GM23338 (cell line): ENCODE results near the gene ZNF627. TPM values are rescaled to one million over a fixed set of nuclear protein-coding genes. Genes with fewer than 3 reads are reported as not detected.
"Not testable (repeated sequence)": the region's sequence is repeated elsewhere in the genome, so short reads cannot be mapped to it uniquely, and the experiment has no call there.

Source experiments
- ATAC-seq: fragments of 200-7000 bp; cut with Tn5 transposase; 3 replicates; pipeline ENCODE4 v1.9.1; 2020
- DNase-seq: peaks from one replicate; pipeline ENCODE4 v3.0.0-alpha.2; 2015; ENCODE audit warnings: low spot score
- H2AFZ ChIP-seq: fragments of 200-600 bp; sonication (generic); 2 replicates; pipeline ENCODE4 v1.8.0; 2016; ENCODE audit warnings: antibody characterized with exemption, mild to moderate bottlenecking, moderate library complexity
- H3F3A ChIP-seq: fragments of 200-600 bp; sonication (generic); replicated peaks from 2 replicates; pipeline ENCODE4 v1.8.0; 2017; ENCODE audit warnings: antibody characterized with exemption, mixed run types, low read depth
- H3K27ac ChIP-seq: fragments of 200-600 bp; sonication (generic); 2 replicates; pipeline ENCODE4 v1.6.1; 2016; ENCODE audit warnings: low read depth
- H3K27me3 ChIP-seq: fragments of 200-600 bp; sonication (generic); 2 replicates; pipeline ENCODE4 v1.8.0; 2016; ENCODE audit warnings: mild to moderate bottlenecking, mixed run types, moderate library complexity; ENCODE audit not compliant: insufficient read depth
- H3K36me3 ChIP-seq: fragments of 200-600 bp; sonication (generic); 2 replicates; pipeline ENCODE4 v1.8.0; 2016; ENCODE audit warnings: mild to moderate bottlenecking; ENCODE audit not compliant: insufficient read depth
- H3K4me1 ChIP-seq: fragments of 200-600 bp; sonication (generic); 2 replicates; pipeline ENCODE4 v1.8.0; 2016; ENCODE audit warnings: mild to moderate bottlenecking, moderate library complexity; ENCODE audit not compliant: insufficient read depth
- H3K4me2 ChIP-seq: fragments of 200-600 bp; sonication (generic); 2 replicates; pipeline ENCODE4 v1.7.1; 2017; ENCODE audit warnings: mixed run types
- H3K4me3 ChIP-seq: fragments of 200-600 bp; sonication (generic); 2 replicates; pipeline ENCODE4 v1.6.1; 2016; ENCODE audit warnings: mixed run types
- H3K79me2 ChIP-seq: fragments of 200-600 bp; sonication (generic); replicated peaks from 2 replicates; pipeline ENCODE4 v1.8.0; 2017; ENCODE audit warnings: mild to moderate bottlenecking; ENCODE audit not compliant: insufficient read depth
- H3K9me2 ChIP-seq: fragments of 200-600 bp; sonication (generic); 2 replicates; pipeline ENCODE4 v1.8.0; 2017; ENCODE audit not compliant: insufficient read depth
- H4K20me1 ChIP-seq: fragments of 200-600 bp; sonication (generic); replicated peaks from 2 replicates; pipeline ENCODE4 v1.8.0; 2017; ENCODE audit warnings: mild to moderate bottlenecking; ENCODE audit not compliant: insufficient read depth
- H3K27ac Mint-ChIP-seq: 2 replicates; pipeline ENCODE4 v1.8.0; 2020; ENCODE audit warnings: inconsistent platforms, mild to moderate bottlenecking, moderate library complexity, mixed read lengths
- H3K27me3 Mint-ChIP-seq: 3 replicates; pipeline ENCODE4 v1.8.0; 2022; ENCODE audit warnings: low read depth, mild to moderate bottlenecking, moderate library complexity, mixed read lengths, inconsistent platforms; ENCODE audit not compliant: insufficient read depth, poor library complexity
- H3K36me3 Mint-ChIP-seq: 3 replicates; pipeline ENCODE4 v1.8.0; 2021; ENCODE audit warnings: low read depth, mild to moderate bottlenecking, inconsistent platforms, moderate library complexity, mixed read lengths
- H3K4me1 Mint-ChIP-seq: 3 replicates; pipeline ENCODE4 v1.8.0; 2020; ENCODE audit warnings: mild to moderate bottlenecking, inconsistent platforms, mixed read lengths
- H3K4me3 Mint-ChIP-seq: 3 replicates; pipeline ENCODE4 v1.8.0; 2021; ENCODE audit warnings: moderate library complexity, mild to moderate bottlenecking, inconsistent platforms, mixed read lengths
- H3K9me3 Mint-ChIP-seq: 3 replicates; pipeline ENCODE4 v1.8.0; 2020; ENCODE audit warnings: moderate library complexity, mild to moderate bottlenecking, inconsistent platforms, mixed read lengths
- CREB1 ChIP-seq: fragments of 250-450 bp; sonication (Bioruptor Pico); IDR thresholded peaks from 2 replicates; pipeline ENCODE4 v1.5.0; 2020; ENCODE audit warnings: low read depth, mild to moderate bottlenecking, moderate library complexity
- EZH2 ChIP-seq: fragments of 200-600 bp; sonication (generic); IDR thresholded peaks from one replicate; pipeline ENCODE4 v1.8.0; 2017; ENCODE audit warnings: antibody characterized with exemption, mild to moderate bottlenecking, low read depth; ENCODE audit not compliant: unreplicated experiment
- EZH2phosphoT487 ChIP-seq: fragments of 200-600 bp; sonication (generic); IDR thresholded peaks from one replicate; pipeline ENCODE4 v1.8.1; 2018; ENCODE audit warnings: antibody characterized with exemption; ENCODE audit not compliant: unreplicated experiment
- NANOG ChIP-seq: IDR thresholded peaks from 2 replicates; pipeline ENCODE4 v1.6.1; 2016; ENCODE audit warnings: antibody characterized with exemption, borderline replicate concordance
- STAT1 ChIP-seq: IDR thresholded peaks from one replicate; pipeline ENCODE4 v1.6.1; 2016; ENCODE audit warnings: antibody characterized with exemption; ENCODE audit not compliant: unreplicated experiment
- ZNF114 ChIP-seq: fragments of 250-450 bp; sonication (Bioruptor Pico); IDR thresholded peaks from 2 replicates; pipeline ENCODE4 v1.5.0; 2020; ENCODE audit warnings: mild to moderate bottlenecking, moderate library complexity
- ZNF331 ChIP-seq: fragments of 250-450 bp; sonication (Bioruptor Pico); IDR thresholded peaks from 2 replicates; pipeline ENCODE4 v1.5.0; 2020; ENCODE audit warnings: low read depth, mild to moderate bottlenecking, moderate library complexity
- polyA plus RNA-seq: library from polyadenylated mRNA; unstranded; fragments of >200 nt; fragmentation: Nextera tagmentation; extraction: Ambion mirVana; gene quantifications from 2 replicates; pipeline ENCODE4 v1.2.1, GENCODE V29; 2016
- total RNA-seq: library from RNA; depleted of rRNA; stranded (reverse); fragments of >200 nt; shearing (Covaris generic); gene quantifications from 2 replicates; pipeline ENCODE4 v1.2.3, GENCODE V29; 2014
- TF ChIP-seq, protein P1 (sequence below), 2 experiments: fragments of 200-600 bp in 1 of 2; sonication (generic) in 1 of 2; conservative IDR thresholded peaks; 2 replicates each; pipeline versions ENCODE4 v1.5.1 to v1.6.1; 2016 to 2017; ENCODE audit warnings: antibody characterized with exemption in 2 of 2, low read depth in 2 of 2, mild to moderate bottlenecking in 2 of 2, moderate library complexity in 1 of 2
- TF ChIP-seq, protein P2 (sequence below): IDR thresholded peaks from one replicate; pipeline ENCODE4 v1.6.1; 2018; ENCODE audit warnings: antibody characterized with exemption; ENCODE audit not compliant: unreplicated experiment
- TF ChIP-seq, protein P3 (sequence below): IDR thresholded peaks from 2 replicates; pipeline ENCODE4 v1.6.1; 2016; ENCODE audit warnings: antibody characterized with exemption

Gene ZNF627
- total and polyA plus RNA-seq, 2 experiments from 2014 or later = 9.0 to 15.4 TPM

DNA sequence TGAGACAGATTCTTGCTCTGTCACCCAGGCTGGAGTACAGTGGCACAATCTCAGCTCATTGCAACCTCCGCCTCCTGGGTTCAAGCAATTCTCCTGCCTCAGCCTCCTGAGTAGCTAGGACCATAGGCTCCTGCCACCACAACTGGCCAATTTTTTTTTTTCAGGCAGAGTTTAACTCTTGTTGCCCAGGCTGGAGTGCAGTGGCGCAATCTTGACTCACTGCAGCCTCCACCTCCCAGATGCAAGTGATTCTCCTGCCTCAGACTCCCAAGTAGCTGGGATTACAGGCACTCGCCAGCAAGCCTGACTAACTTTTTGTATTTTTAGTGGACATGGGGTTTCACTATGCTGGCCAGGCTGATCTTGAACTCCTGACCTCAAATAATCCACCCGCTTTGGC, 23.5 kb upstream of the ZNF627 start:
- not testable (repeated sequence) for H3F3A ChIP-seq, H3K9me2 ChIP-seq, ATAC-seq, H4K20me1 ChIP-seq, H3K79me2 ChIP-seq, DNase-seq, H3K36me3 ChIP-seq, H3K9me3 Mint-ChIP-seq, H3K36me3 Mint-ChIP-seq, H3K27ac ChIP-seq, H3K27ac Mint-ChIP-seq, H3K4me3 Mint-ChIP-seq, H3K27me3 ChIP-seq, H2AFZ ChIP-seq, H3K4me1 ChIP-seq, H3K4me2 ChIP-seq, H3K4me3 ChIP-seq, H3K4me1 Mint-ChIP-seq
- H3K27me3 Mint-ChIP-seq = peaks cover 11% of the 10 kb centered on the region

DNA sequence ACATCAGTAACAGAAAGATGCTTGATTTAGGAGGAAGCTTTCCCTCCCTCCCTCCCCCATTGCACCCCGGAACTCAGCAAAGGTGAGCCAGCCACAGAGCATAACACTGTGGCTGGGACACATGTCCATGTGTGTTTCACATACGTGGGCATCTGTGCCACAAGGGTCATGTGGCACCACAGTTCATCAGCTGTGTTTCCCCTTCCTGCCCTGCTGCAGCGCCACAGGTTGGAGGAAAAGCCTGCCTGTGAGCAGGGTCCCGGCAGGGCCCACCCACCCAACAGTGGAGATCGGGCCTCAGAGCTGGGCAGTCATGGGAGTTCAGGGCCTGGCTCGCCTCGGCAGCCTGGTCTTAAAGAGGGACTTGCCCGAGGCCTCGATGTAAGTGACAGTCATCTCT, 22.6 kb upstream of the ZNF627 start:
- DNase-seq (no peak), ATAC-seq (no peak)
- H3K27ac Mint-ChIP-seq = no peak overlapping the region
- no peaks in the 10 kb centered on the region for H3K79me2 ChIP-seq
- H3K4me2 ChIP-seq = no peak overlapping the region
- H3F3A ChIP-seq = 0 out of 2 replicates have a peak, but pooled peaks cover 3% of the 10 kb centered on the region
- no peaks in the 10 kb centered on the region for H3K36me3 Mint-ChIP-seq
- peaks cover 6% of the 10 kb centered on the region; the same call in 1 of the 2 replicates for H3K27me3 ChIP-seq
- H3K4me3 ChIP-seq = no peak overlapping the region
- H3K9me3 Mint-ChIP-seq = no peaks in the 10 kb centered on the region
- H3K4me1 ChIP-seq = no peaks in the 10 kb centered on the region
- no peak overlapping the region for H3K4me3 Mint-ChIP-seq
- no peaks in the 10 kb centered on the region for H3K36me3 ChIP-seq
- peaks cover 16% of the 10 kb centered on the region for H3K27me3 Mint-ChIP-seq
- H3K4me1 Mint-ChIP-seq = peaks cover 9% of the 10 kb centered on the region; the same call in 1 of the 3 replicates
- H2AFZ ChIP-seq = no peak overlapping the region
- no peaks in the 10 kb centered on the region for H3K9me2 ChIP-seq
- no peak overlapping the region for H3K27ac ChIP-seq
- H4K20me1 ChIP-seq = no peaks in the 10 kb centered on the region
- TF ChIP-seq, protein P1, sequence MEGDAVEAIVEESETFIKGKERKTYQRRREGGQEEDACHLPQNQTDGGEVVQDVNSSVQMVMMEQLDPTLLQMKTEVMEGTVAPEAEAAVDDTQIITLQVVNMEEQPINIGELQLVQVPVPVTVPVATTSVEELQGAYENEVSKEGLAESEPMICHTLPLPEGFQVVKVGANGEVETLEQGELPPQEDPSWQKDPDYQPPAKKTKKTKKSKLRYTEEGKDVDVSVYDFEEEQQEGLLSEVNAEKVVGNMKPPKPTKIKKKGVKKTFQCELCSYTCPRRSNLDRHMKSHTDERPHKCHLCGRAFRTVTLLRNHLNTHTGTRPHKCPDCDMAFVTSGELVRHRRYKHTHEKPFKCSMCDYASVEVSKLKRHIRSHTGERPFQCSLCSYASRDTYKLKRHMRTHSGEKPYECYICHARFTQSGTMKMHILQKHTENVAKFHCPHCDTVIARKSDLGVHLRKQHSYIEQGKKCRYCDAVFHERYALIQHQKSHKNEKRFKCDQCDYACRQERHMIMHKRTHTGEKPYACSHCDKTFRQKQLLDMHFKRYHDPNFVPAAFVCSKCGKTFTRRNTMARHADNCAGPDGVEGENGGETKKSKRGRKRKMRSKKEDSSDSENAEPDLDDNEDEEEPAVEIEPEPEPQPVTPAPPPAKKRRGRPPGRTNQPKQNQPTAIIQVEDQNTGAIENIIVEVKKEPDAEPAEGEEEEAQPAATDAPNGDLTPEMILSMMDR (conservative IDR thresholded peaks at IDR 0.05; ENCODE audit: low read depth in 2 of 2) = no peak
- no peak for TF ChIP-seq CREB1
- TF ChIP-seq EZH2 = no peak
- no peak for TF ChIP-seq EZH2phosphoT487
- TF ChIP-seq ZNF331 (CRISPR knock-in tag) = no peak
- no peak for TF ChIP-seq NANOG
- TF ChIP-seq, protein P2, sequence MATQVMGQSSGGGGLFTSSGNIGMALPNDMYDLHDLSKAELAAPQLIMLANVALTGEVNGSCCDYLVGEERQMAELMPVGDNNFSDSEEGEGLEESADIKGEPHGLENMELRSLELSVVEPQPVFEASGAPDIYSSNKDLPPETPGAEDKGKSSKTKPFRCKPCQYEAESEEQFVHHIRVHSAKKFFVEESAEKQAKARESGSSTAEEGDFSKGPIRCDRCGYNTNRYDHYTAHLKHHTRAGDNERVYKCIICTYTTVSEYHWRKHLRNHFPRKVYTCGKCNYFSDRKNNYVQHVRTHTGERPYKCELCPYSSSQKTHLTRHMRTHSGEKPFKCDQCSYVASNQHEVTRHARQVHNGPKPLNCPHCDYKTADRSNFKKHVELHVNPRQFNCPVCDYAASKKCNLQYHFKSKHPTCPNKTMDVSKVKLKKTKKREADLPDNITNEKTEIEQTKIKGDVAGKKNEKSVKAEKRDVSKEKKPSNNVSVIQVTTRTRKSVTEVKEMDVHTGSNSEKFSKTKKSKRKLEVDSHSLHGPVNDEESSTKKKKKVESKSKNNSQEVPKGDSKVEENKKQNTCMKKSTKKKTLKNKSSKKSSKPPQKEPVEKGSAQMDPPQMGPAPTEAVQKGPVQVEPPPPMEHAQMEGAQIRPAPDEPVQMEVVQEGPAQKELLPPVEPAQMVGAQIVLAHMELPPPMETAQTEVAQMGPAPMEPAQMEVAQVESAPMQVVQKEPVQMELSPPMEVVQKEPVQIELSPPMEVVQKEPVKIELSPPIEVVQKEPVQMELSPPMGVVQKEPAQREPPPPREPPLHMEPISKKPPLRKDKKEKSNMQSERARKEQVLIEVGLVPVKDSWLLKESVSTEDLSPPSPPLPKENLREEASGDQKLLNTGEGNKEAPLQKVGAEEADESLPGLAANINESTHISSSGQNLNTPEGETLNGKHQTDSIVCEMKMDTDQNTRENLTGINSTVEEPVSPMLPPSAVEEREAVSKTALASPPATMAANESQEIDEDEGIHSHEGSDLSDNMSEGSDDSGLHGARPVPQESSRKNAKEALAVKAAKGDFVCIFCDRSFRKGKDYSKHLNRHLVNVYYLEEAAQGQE = no peak
- TF ChIP-seq ZNF114 (CRISPR knock-in tag) = no peak
- no peak for TF ChIP-seq STAT1
- TF ChIP-seq, protein P3, sequence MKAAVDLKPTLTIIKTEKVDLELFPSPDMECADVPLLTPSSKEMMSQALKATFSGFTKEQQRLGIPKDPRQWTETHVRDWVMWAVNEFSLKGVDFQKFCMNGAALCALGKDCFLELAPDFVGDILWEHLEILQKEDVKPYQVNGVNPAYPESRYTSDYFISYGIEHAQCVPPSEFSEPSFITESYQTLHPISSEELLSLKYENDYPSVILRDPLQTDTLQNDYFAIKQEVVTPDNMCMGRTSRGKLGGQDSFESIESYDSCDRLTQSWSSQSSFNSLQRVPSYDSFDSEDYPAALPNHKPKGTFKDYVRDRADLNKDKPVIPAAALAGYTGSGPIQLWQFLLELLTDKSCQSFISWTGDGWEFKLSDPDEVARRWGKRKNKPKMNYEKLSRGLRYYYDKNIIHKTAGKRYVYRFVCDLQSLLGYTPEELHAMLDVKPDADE = no peak
